Aorta (tissue), 5 donors: Measurements from ENCODE around the gene COL24A1. TPM values are rescaled to one million over a fixed set of nuclear protein-coding genes. Genes with fewer than 3 reads are reported as not detected.

ENCODE experiments used
- ATAC-seq: fragments of 200-7000 bp; cut with Tn5 transposase; one replicate; pipeline ENCODE4 v1.9.1; 2022; ENCODE audit warnings: moderate library complexity; ENCODE audit not compliant: low FRiP score
- DNase-seq, 2 donors: peaks; one replicate each; pipeline ENCODE4 v3.0.0-alpha.2; 2020
- H3K27ac ChIP-seq, 2 donors: one replicate each; pipeline ENCODE4 v1.5.1; 2013; ENCODE audit warnings: low read length in 2 of 2, mild to moderate bottlenecking in 2 of 2, moderate library complexity in 2 of 2, control low read depth in 1 of 2, inconsistent platforms in 1 of 2, low read depth in 1 of 2
- H3K27me3 ChIP-seq, 2 donors: one replicate each; pipeline ENCODE4 v1.6.1; 2013; ENCODE audit warnings: control low read depth in 1 of 2, low read length in 1 of 2, mild to moderate bottlenecking in 1 of 2, moderate library complexity in 1 of 2; ENCODE audit not compliant: insufficient read depth in 2 of 2, control insufficient read depth in 1 of 2
- H3K36me3 ChIP-seq, 2 donors: one replicate each; pipeline ENCODE4 v1.6.1; 2013; ENCODE audit warnings: control low read depth in 1 of 2, low read length in 1 of 2, mild to moderate bottlenecking in 1 of 2; ENCODE audit not compliant: insufficient read depth in 2 of 2, control insufficient read depth in 1 of 2
- H3K4me1 ChIP-seq, 2 donors: one replicate each; pipeline ENCODE4 v1.6.1; 2013; ENCODE audit warnings: low read length in 2 of 2, control low read depth in 1 of 2, mild to moderate bottlenecking in 1 of 2, moderate library complexity in 1 of 2; ENCODE audit not compliant: insufficient read depth in 2 of 2, control insufficient read depth in 1 of 2
- H3K4me3 ChIP-seq, 2 donors: one replicate each; pipeline ENCODE4 v1.5.1; 2013; ENCODE audit warnings: low read length in 2 of 2, control low read depth in 1 of 2, mild to moderate bottlenecking in 1 of 2
- H3K9me3 ChIP-seq: one replicate; pipeline ENCODE4 v1.6.1; 2013; ENCODE audit warnings: mild to moderate bottlenecking, low read length; ENCODE audit not compliant: control insufficient read depth
- WGBS, 2 donors: extraction: QIAGEN DNeasy Blood & Tissue Kit; methylation state at CpG; one replicate each; pipeline ENCODE4 v1.1.7; 2013; 5-methylcytosine and 5-hydroxymethylcytosine counted together
- intact Hi-C, 2 donors: fragments of 100-400 bp; cut with DNase I; formaldehyde crosslinking; loops; one replicate each; pipeline versions ENCODE4 v1.14.2 to v1.15.0; 2022
- polyA plus RNA-seq, 2 donors: library from polyadenylated mRNA; stranded (reverse); fragments of 200-250 nt; gene quantifications; one replicate each; pipeline ENCODE4 v1.2.3, GENCODE V29; 2013
- total RNA-seq, 2 donors: library from RNA; stranded (reverse); fragmentation: NEBNext Ultra II Directional; extraction: Animal tissue kit (Norgen Biotek cat#: 25700); gene quantifications; one replicate each; pipeline ENCODE4 v1.2.1, GENCODE V29; 2021
- donor health status: healthy with polysubstance abuse.
- donor health status: Bipolar disorder and iron deficiency.
- donor health status: DM: no; HTN: no; CAD: no.
- donor health status: DM: no; HTN: no; CAD: no.
- donor health status: DM: yes; HTN: yes; CAD: no.

The COL24A1 gene
- total and polyA plus RNA-seq, 4 donors = 0.31 to 3.0 (median 1.3) TPM

GRCh38 chr1:86015375-86015774 lies 141.2 kb downstream of the COL24A1 start:
- no peaks in the 10 kb centered on the region for H3K36me3 ChIP-seq
- DNase-seq (no peak), ATAC-seq (no peak)
- no peaks in the 10 kb centered on the region for H3K9me3 ChIP-seq
- H3K4me3 ChIP-seq = no peak overlapping the region
- no peaks in the 10 kb centered on the region for H3K27me3 ChIP-seq
- H3K27ac ChIP-seq = no peak overlapping the region
- 100% methylated on average over 1 of the region's 1 CpG for WGBS, 2 donors
- intact Hi-C loops = no loop called here
- no peaks in the 10 kb centered on the region for H3K4me1 ChIP-seq

- no peak for ATAC-seq
- Histone ChIP-seq H3K4me1 (no peaks in the 10 kb centered on the region), H3K4me3 (no peak overlapping the region), H3K27me3 (no peaks in the 10 kb centered on the region), H3K27ac (no peak overlapping the region), H3K9me3 (no peaks in the 10 kb centered on the region), H3K36me3 (no peaks in the 10 kb centered on the region)
- no peak for DNase-seq
- 69 to 73% methylated on average over 1 of the region's 1 CpG for WGBS, 2 donors
- intact Hi-C loops = no loop called here
Observed at GRCh38 chr1:86000601-86001000, 156.0 kb downstream of the COL24A1 start.

GRCh38 chr1:85998105-85998855 lies 158.3 kb downstream of the COL24A1 start:
- no peaks in the 10 kb centered on the region for H3K4me1 ChIP-seq
- H3K9me3 ChIP-seq = no peaks in the 10 kb centered on the region
- no peaks in the 10 kb centered on the region for H3K36me3 ChIP-seq
- ATAC-seq (no peak), DNase-seq (no peak)
- H3K27me3 ChIP-seq = no peaks in the 10 kb centered on the region
- intact Hi-C loops = no loop called here
- no peak overlapping the region for H3K27ac ChIP-seq
- no peak overlapping the region for H3K4me3 ChIP-seq
- WGBS, 2 donors = 80 to 87% methylated on average over 4 of the region's 4 CpGs

GRCh38 chr1:85992791-85993190 lies 163.8 kb downstream of the COL24A1 start:
- Histone ChIP-seq H3K36me3 (no peaks in the 10 kb centered on the region), H3K9me3 (no peaks in the 10 kb centered on the region), H3K27me3 (no peaks in the 10 kb centered on the region), H3K27ac (no peak overlapping the region), H3K4me1 (no peaks in the 10 kb centered on the region), H3K4me3 (no peak overlapping the region)
- intact Hi-C loops = no loop called here
- DNase-seq (no peak), ATAC-seq (no peak)
- 0 to 1% methylated on average over 2 of the region's 2 CpGs for WGBS, 2 donors

- Histone ChIP-seq H3K9me3 (no peaks in the 10 kb centered on the region), H3K36me3 (no peaks in the 10 kb centered on the region), H3K4me3 (no peak overlapping the region), H3K27me3 (no peaks in the 10 kb centered on the region), H3K27ac (no peak overlapping the region), H3K4me1 (no peaks in the 10 kb centered on the region)
- intact Hi-C loops = no loop called here
- 77 to 85% methylated on average over 1 of the region's 1 CpG for WGBS, 2 donors
- DNase-seq (no peak), ATAC-seq (no peak)
Observed at GRCh38 chr1:85991261-85991660, 165.3 kb downstream of the COL24A1 start.

- WGBS, 2 donors = 72 to 82% methylated on average over 4 of the region's 4 CpGs
- ATAC-seq = no peak
- Histone ChIP-seq H3K27ac (no peak overlapping the region), H3K27me3 (no peaks in the 10 kb centered on the region), H3K9me3 (no peaks in the 10 kb centered on the region), H3K4me3 (no peak overlapping the region), H3K36me3 (no peaks in the 10 kb centered on the region), H3K4me1 (no peaks in the 10 kb centered on the region)
- intact Hi-C loops = no loop called here
- no peak for DNase-seq
Observed at GRCh38 chr1:85984636-85985035, 171.9 kb downstream of the COL24A1 start.

- Histone ChIP-seq H3K4me3 (no peak overlapping the region), H3K27ac (no peak overlapping the region), H3K4me1 (no peaks in the 10 kb centered on the region), H3K27me3 (no peaks in the 10 kb centered on the region), H3K9me3 (no peaks in the 10 kb centered on the region), H3K36me3 (no peaks in the 10 kb centered on the region)
- 82 to 83% methylated on average over 1 of the region's 1 CpG for WGBS, 2 donors
- intact Hi-C loops = no loop called here
- ATAC-seq (no peak), DNase-seq (no peak)
Observed at GRCh38 chr1:85983316-85983715, 173.3 kb downstream of the COL24A1 start.

- no peaks in the 10 kb centered on the region for H3K9me3 ChIP-seq
- ATAC-seq (no peak), DNase-seq (no peak)
- H3K36me3 ChIP-seq = no peaks in the 10 kb centered on the region
- H3K27ac ChIP-seq = no peak overlapping the region
- 80 to 85% methylated on average over 4 of the region's 4 CpGs for WGBS, 2 donors
- H3K27me3 ChIP-seq = no peaks in the 10 kb centered on the region
- no peak overlapping the region for H3K4me3 ChIP-seq
- H3K4me1 ChIP-seq = no peaks in the 10 kb centered on the region
- intact Hi-C loops = no loop called here
Observed at GRCh38 chr1:85976516-85977205, 179.9 kb downstream of the COL24A1 start.

- H3K36me3 ChIP-seq = no peaks in the 10 kb centered on the region
- intact Hi-C loops = no loop called here
- H3K4me1 ChIP-seq = no peaks in the 10 kb centered on the region
- no peak overlapping the region for H3K4me3 ChIP-seq
- no peak overlapping the region for H3K27ac ChIP-seq
- 40 to 47% methylated on average over 5 of the region's 5 CpGs for WGBS, 2 donors
- peak; percentile 38 for ATAC-seq
- no peaks in the 10 kb centered on the region for H3K9me3 ChIP-seq
- no peak for DNase-seq
- H3K27me3 ChIP-seq = no peaks in the 10 kb centered on the region
Observed at GRCh38 chr1:85975912-85976371, 180.6 kb downstream of the COL24A1 start.
